Ovary (tissue), 9 donors: Measurements from ENCODE around the gene SCAF4. TPM values are rescaled to one million over a fixed set of nuclear protein-coding genes. Genes with fewer than 3 reads are reported as not detected.
"Not testable (repeated sequence)": the region's sequence is repeated elsewhere in the genome, so short reads cannot be mapped to it uniquely, and the experiment has no call there.

Experiments
- DNase-seq, 5 donors: peaks; one replicate each; pipeline ENCODE4 v3.0.0-alpha.2; 2019 to 2020
- H3K27ac ChIP-seq, 2 donors: fragments of 200-600 bp; one replicate each; pipeline versions ENCODE4 v1.5.1 to v1.8.0; 2019 to 2022
- H3K27me3 ChIP-seq: fragments of 200-600 bp; one replicate; pipeline ENCODE4 v1.8.0; 2022
- H3K36me3 ChIP-seq: fragments of 200-600 bp; sonication (generic); one replicate; pipeline ENCODE4 v1.5.1; 2019
- H3K4me1 ChIP-seq: one replicate; pipeline ENCODE4 v1.8.1; 2013; ENCODE audit warnings: mild to moderate bottlenecking, moderate library complexity; ENCODE audit not compliant: insufficient read depth
- H3K4me3 ChIP-seq: fragments of 200-600 bp; sonication (generic); one replicate; pipeline ENCODE4 v1.5.1; 2017
- H3K9me3 ChIP-seq, 2 donors: fragments of 200-600 bp in 1 of 2; sonication (generic) in 1 of 2; one replicate each; pipeline versions ENCODE4 v1.5.1 to v1.8.1; 2013 to 2019; ENCODE audit warnings: mild to moderate bottlenecking in 1 of 2, moderate library complexity in 1 of 2
- CTCF ChIP-seq, 3 donors: fragments of 450-650 bp in 2 of 3; fragments of 200-600 bp in 1 of 3; IDR thresholded peaks; one replicate each; pipeline versions ENCODE4 v1.5.1 to v1.8.0; 2016 to 2022; ENCODE audit warnings: antibody characterized with exemption in 3 of 3, mild to moderate bottlenecking in 1 of 3
- EP300 ChIP-seq: sonication (generic); formaldehyde crosslinking; IDR thresholded peaks from one replicate; pipeline ENCODE4 v1.6.1; 2017; ENCODE audit warnings: antibody characterized with exemption
- POLR2A ChIP-seq: fragments of 450-650 bp; IDR thresholded peaks from one replicate; pipeline ENCODE4 v1.6.1; 2017; ENCODE audit warnings: antibody characterized with exemption, mild to moderate bottlenecking, moderate library complexity
- WGBS, 3 donors: extraction: QIAGEN DNeasy Blood & Tissue Kit in 1 of 3; methylation state at CpG; one replicate each; pipeline versions ENCODE4 v1.1.5 to v1.1.7; 2013 to 2017; 5-methylcytosine and 5-hydroxymethylcytosine counted together
- intact Hi-C, 4 donors: fragments of 100-400 bp; cut with DNase I; formaldehyde crosslinking; loops; one replicate each; pipeline versions ENCODE4 v1.11.0 to v1.15.1; 2022 to 2023
- polyA plus RNA-seq, 2 donors: library from polyadenylated mRNA; stranded (reverse); fragments of 200-250 nt in 1 of 2; fragments of 350-450 nt in 1 of 2; fragmentation: Illumina TruSeq in 1 of 2; extraction: RNeasy Lipid Tissue Mini Kit (QIAGEN cat#74804) in 1 of 2; gene quantifications; one replicate each; pipeline ENCODE4 v1.2.3, GENCODE V29; 2013 to 2014
- total RNA-seq, 7 donors: library from RNA; depleted of rRNA in 2 of 7; stranded (reverse); fragments of >200 nt in 2 of 7; fragmentation: NEBNext Ultra II Directional in 3 of 7; extraction: Animal tissue kit (Norgen Biotek cat#: 25700) in 3 of 7; gene quantifications; one replicate each; pipeline versions ENCODE4 v1.1.0 to v1.2.4, GENCODE V29; 2016 to 2023
- donor health status: DM: no; HTN: no; CAD: no; lungs with moderate emphysema.
- donor health status: DM: no; HTN: no; CAD: no.
- donor health status: Bipolar disorder and iron deficiency.
- donor health status: DM: yes; HTN: yes; CAD: no.
- donor health status: DM: no; HTN: no; CAD: no.
- donor health status: DM: yes; HTN: yes; CAD: no.

The SCAF4 gene
- total and polyA plus RNA-seq, 9 donors: 12.2 to 41.7 (median 28.4) TPM

DNA sequence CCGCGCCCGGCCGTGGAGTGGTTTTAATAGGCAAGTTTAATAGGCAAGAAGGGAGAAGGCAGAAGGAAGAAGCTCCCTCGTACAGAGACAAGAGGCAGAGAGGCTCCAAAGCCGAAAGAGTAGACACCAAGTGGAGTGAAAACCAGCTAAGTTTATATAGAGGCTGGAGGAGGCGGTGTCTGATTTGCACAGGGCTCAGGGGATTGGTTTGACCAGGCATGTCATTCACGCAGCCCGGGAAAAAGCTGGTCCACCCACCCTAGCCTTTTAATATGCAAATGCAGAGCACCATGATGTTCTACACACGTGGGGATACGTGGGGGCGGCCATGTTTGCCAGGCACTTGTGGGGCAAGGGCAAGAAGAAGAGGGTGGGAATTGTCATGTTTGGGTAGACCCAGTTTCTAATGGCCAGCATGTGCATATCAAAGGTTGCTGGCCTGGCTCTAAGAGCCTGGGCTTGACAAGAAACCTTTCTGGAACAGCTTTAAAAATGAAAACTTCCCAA, 90.4 kb downstream of the SCAF4 start:
- TF ChIP-seq EP300: no peak
- TF ChIP-seq POLR2A: no peak
- no peak for TF ChIP-seq CTCF (IDR thresholded peaks at IDR 0.05)
- 88 to 94% (median 92%) methylated on average over 12 of the region's 12 CpGs for WGBS, 3 donors
- Histone ChIP-seq H3K4me1 (no peaks in the 10 kb centered on the region), H3K4me3 (no peak overlapping the region), H3K27me3 (no peaks in the 10 kb centered on the region), H3K9me3 (no peaks in the 10 kb centered on the region), H3K27ac (no peak overlapping the region), H3K36me3 (no peaks in the 10 kb centered on the region)
- DNase-seq: no peak
- intact Hi-C loops: no loop called here

DNA sequence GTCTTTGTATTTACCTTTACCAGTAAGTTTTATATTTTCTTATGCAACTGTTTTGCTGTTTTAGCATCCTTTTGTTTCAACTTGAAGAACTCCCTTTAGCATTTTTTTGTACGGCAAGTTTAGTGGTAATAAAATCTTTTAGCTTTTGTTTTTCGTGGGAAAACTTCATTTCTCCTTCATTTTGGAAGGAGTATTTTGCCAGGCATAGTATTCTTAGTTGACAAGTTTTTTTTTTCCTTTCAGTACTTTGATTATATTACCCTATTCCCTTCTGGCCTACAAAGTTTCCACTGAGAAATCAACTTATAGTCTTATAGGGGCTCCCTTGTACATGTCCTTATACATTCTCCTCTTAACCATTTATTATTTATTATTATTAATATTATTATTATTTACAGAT, 95.0 kb downstream of the SCAF4 start:
- no peak overlapping the region for H3K27ac ChIP-seq
- 83 to 91% (median 84%) methylated on average over 2 of the region's 2 CpGs for WGBS, 3 donors
- H3K27me3 ChIP-seq: no peaks in the 10 kb centered on the region
- H3K36me3 ChIP-seq: no peaks in the 10 kb centered on the region
- intact Hi-C loops: no loop called here
- no peaks in the 10 kb centered on the region for H3K9me3 ChIP-seq
- no peak for DNase-seq
- no peaks in the 10 kb centered on the region for H3K4me1 ChIP-seq
- TF ChIP-seq EP300: no peak
- TF ChIP-seq CTCF (IDR thresholded peaks at IDR 0.05): no peak
- TF ChIP-seq POLR2A: no peak
- no peak overlapping the region for H3K4me3 ChIP-seq

GRCh38 chr21:31634993-31635392, 96.9 kb downstream of the SCAF4 start:
- DNase-seq: no peak
- Histone ChIP-seq H3K36me3 (no peaks in the 10 kb centered on the region), H3K27me3 (no peaks in the 10 kb centered on the region), H3K4me3 (no peak overlapping the region), H3K4me1 (no peaks in the 10 kb centered on the region), H3K27ac (no peak overlapping the region), H3K9me3 (no peaks in the 10 kb centered on the region)
- intact Hi-C loops: no loop called here
- TF ChIP-seq CTCF (IDR thresholded peaks at IDR 0.05) (no peak), POLR2A (no peak), EP300 (no peak)
- WGBS, 3 donors: 84 to 96% (median 90%) methylated on average over 3 of the region's 3 CpGs

GRCh38 chr21:31631881-31632280, 100.0 kb downstream of the SCAF4 start:
- H3K4me3 ChIP-seq, H3K9me3 ChIP-seq, H3K27ac ChIP-seq, H3K27me3 ChIP-seq, intact Hi-C loops, H3K4me1 ChIP-seq, DNase-seq, H3K36me3 ChIP-seq: not testable (repeated sequence)
- 97 to 99% (median 97%) methylated on average over 6 of the region's 6 CpGs for WGBS, 3 donors

GRCh38 chr21:31629972-31630711, 101.8 kb downstream of the SCAF4 start:
- Histone ChIP-seq H3K4me1 (no peaks in the 10 kb centered on the region), H3K27ac (no peak overlapping the region), H3K36me3 (no peaks in the 10 kb centered on the region), H3K27me3 (no peaks in the 10 kb centered on the region), H3K4me3 (no peak overlapping the region), H3K9me3 (no peaks in the 10 kb centered on the region)
- intact Hi-C loops: no loop called here
- WGBS, 3 donors: 30 to 34% (median 30%) methylated on average over 8 of the region's 8 CpGs
- DNase-seq: peak in 1 of 5 donors; percentile 22
- TF ChIP-seq POLR2A (no peak), CTCF (IDR thresholded peaks at IDR 0.05) (no peak)
